Spinal cord (tissue), 10 donors: ENCODE results near the gene ACSL3. TPM values are rescaled to one million over a fixed set of nuclear protein-coding genes. Genes with fewer than 3 reads are reported as not detected.

ENCODE experiments used
- DNase-seq, 6 donors: peaks; one replicate each; pipeline versions ENCODE4 v3.0.0 to v3.0.0-alpha.2; 2013 to 2015; ENCODE audit warnings: low spot score in 6 of 6, low read depth in 4 of 6
- H3K27ac ChIP-seq: one replicate; pipeline ENCODE4 v1.5.1; 2013; ENCODE audit warnings: low read depth, low read length, control low read depth
- H3K27me3 ChIP-seq: one replicate; pipeline ENCODE4 v1.6.1; 2013; ENCODE audit warnings: low read length; ENCODE audit not compliant: control insufficient read depth, insufficient read depth
- H3K36me3 ChIP-seq: one replicate; pipeline ENCODE4 v1.6.1; 2013; ENCODE audit warnings: low read length; ENCODE audit not compliant: control insufficient read depth, insufficient read depth
- H3K4me1 ChIP-seq: one replicate; pipeline ENCODE4 v1.6.1; 2013; ENCODE audit warnings: low read length; ENCODE audit not compliant: control insufficient read depth, insufficient read depth
- H3K4me3 ChIP-seq: one replicate; pipeline ENCODE4 v1.5.1; 2013; ENCODE audit warnings: low read depth, low read length, control low read depth
- H3K9me3 ChIP-seq: one replicate; pipeline ENCODE4 v1.6.1; 2013; ENCODE audit warnings: low read length; ENCODE audit not compliant: control insufficient read depth, insufficient read depth
- WGBS: methylation state at CpG from one replicate; pipeline ENCODE4 v1.1.5; 2013; ENCODE audit warnings: missing lambda C conversion rate; ENCODE audit not compliant: insufficient coverage; 5-methylcytosine and 5-hydroxymethylcytosine counted together
- polyA plus RNA-seq, 2 donors: library from polyadenylated mRNA; unstranded; fragments of 120-200 nt; gene quantifications; one replicate each; pipeline ENCODE4 v1.2.1, GENCODE V29; 2013; ENCODE audit not compliant: insufficient read length in 2 of 2
- total RNA-seq, 2 donors: library from RNA; depleted of rRNA in 1 of 2; stranded (reverse); fragments of 120-200 nt in 1 of 2; fragments of >200 nt in 1 of 2; gene quantifications; one replicate each; pipeline versions ENCODE4 v1.2.3 to v1.2.4, GENCODE V29; 2013 to 2014
- donor health status: healthy.

The ACSL3 gene
- total and polyA plus RNA-seq, 4 donors: 101 to 227 (median 115) TPM

- WGBS: 78% methylated on average over 1 of the region's 2 CpGs
- Histone ChIP-seq H3K27ac (no peak overlapping the region), H3K9me3 (no peaks in the 10 kb centered on the region), H3K27me3 (no peaks in the 10 kb centered on the region), H3K36me3 (no peaks in the 10 kb centered on the region), H3K4me1 (peaks cover 4% of the 10 kb centered on the region), H3K4me3 (no peak overlapping the region)
- peak in 1 of 6 donors; percentile 30 for DNase-seq
Observed at GRCh38 chr2:222992137-222992536, 131.3 kb downstream of the ACSL3 start.

Other genes starting within 250 kb of the ACSL3 start
- 10 to 100 TPM; 16.2 to 25.7 TPM for gene FARSB, start 204.9 kb upstream of the ACSL3 start, total RNA-seq
- gene FARSB, start 204.9 kb upstream of the ACSL3 start, polyA plus RNA-seq: 10 to 100 TPM; 39.0 to 41.8 TPM
- gene MOGAT1, start 189.4 kb upstream of the ACSL3 start, total RNA-seq: under 1 TPM; 0.20 to 0.22 TPM
- gene MOGAT1, start 189.4 kb upstream of the ACSL3 start, polyA plus RNA-seq: under 1 TPM in 1 of 2 donors, not detected in 1; 0.20 TPM
- gene KCNE4, start 191.2 kb downstream of the ACSL3 start, total RNA-seq: 10 to 100 TPM; 13.3 to 23.8 TPM
- 10 to 100 TPM in 1 of 2 donors, 1 to 10 TPM in 1; 8.3 to 11.0 TPM for gene KCNE4, start 191.2 kb downstream of the ACSL3 start, polyA plus RNA-seq